CD14-positive monocyte (primary cell): ENCODE measurements around the gene SMG1. TPM values are rescaled to one million over a fixed set of nuclear protein-coding genes. Genes with fewer than 3 reads are reported as not detected.
A peak's percentile ranks its signal among the peaks of the same experiment; 100 is the strongest.
"Not testable (repeated sequence)": the region's sequence is repeated elsewhere in the genome, so short reads cannot be mapped to it uniquely, and the experiment has no call there.

ENCODE experiments used
- DNase-seq, 3 donors: peaks; one replicate each; pipeline ENCODE4 v3.0.0-alpha.2; 2011 to 2022
- H2AFZ ChIP-seq: 2 replicates; pipeline ENCODE4 v1.6.0; 2012; ENCODE audit warnings: mild to moderate bottlenecking, low read depth, low read length, inconsistent platforms; ENCODE audit not compliant: insufficient read depth, poor library complexity, severe bottlenecking
- H3K27ac ChIP-seq, 2 donors: 1 replicate in 1 of 2; 2 replicates in 1 of 2; pipeline ENCODE4 v1.5.1; 2012 to 2013; ENCODE audit warnings: low read length in 2 of 2, control low read depth in 1 of 2, inconsistent platforms in 1 of 2, low read depth in 1 of 2, mild to moderate bottlenecking in 1 of 2
- H3K27me3 ChIP-seq, 2 donors: one replicate each; pipeline versions ENCODE4 v1.6.0 to v1.6.1; 2011 to 2013; ENCODE audit warnings: low read length in 2 of 2; ENCODE audit not compliant: control insufficient read depth in 2 of 2, insufficient read depth in 2 of 2
- H3K36me3 ChIP-seq, 2 donors: replicated peaks in 1 of 2; 1 replicate in 1 of 2; 2 replicates in 1 of 2; pipeline versions ENCODE4 v1.5.1 to v1.6.1; 2012 to 2013; ENCODE audit warnings: low read length in 2 of 2, control low read depth in 1 of 2, inconsistent platforms in 1 of 2, mild to moderate bottlenecking in 1 of 2; ENCODE audit not compliant: insufficient read depth in 2 of 2, control insufficient read depth in 1 of 2
- H3K4me1 ChIP-seq, 2 donors: 1 replicate in 1 of 2; 2 replicates in 1 of 2; pipeline versions ENCODE4 v1.5.1 to v1.6.1; 2012 to 2013; ENCODE audit warnings: low read length in 2 of 2, control low read depth in 1 of 2, inconsistent platforms in 1 of 2, mild to moderate bottlenecking in 1 of 2, moderate library complexity in 1 of 2; ENCODE audit not compliant: insufficient read depth in 2 of 2, control insufficient read depth in 1 of 2
- H3K4me2 ChIP-seq: replicated peaks from 2 replicates; pipeline ENCODE3; 2012; ENCODE audit warnings: low read length, moderate library complexity, mild to moderate bottlenecking; ENCODE audit not compliant: poor library complexity, severe bottlenecking; ENCODE audit errors: extremely low read depth
- H3K4me3 ChIP-seq, 3 experiments: fragments of 200-600 bp in 1 of 3; sonication (generic) in 1 of 3; replicated peaks in 1 of 3; 1 replicate in 2 of 3; 2 replicates in 1 of 3; pipeline ENCODE4 v1.5.1; 2011 to 2013; ENCODE audit warnings: low read length in 3 of 3, mild to moderate bottlenecking in 3 of 3, control low read depth in 2 of 3, low read depth in 2 of 3, inconsistent platforms in 1 of 3, moderate library complexity in 1 of 3
- H3K79me2 ChIP-seq: 2 replicates; pipeline ENCODE4 v1.6.0; 2012; ENCODE audit warnings: mild to moderate bottlenecking, control low read depth, inconsistent platforms, low read length, moderate library complexity; ENCODE audit not compliant: insufficient read depth
- H3K9ac ChIP-seq: 2 replicates; pipeline ENCODE4 v1.6.0; 2017; ENCODE audit warnings: low read length, mild to moderate bottlenecking; ENCODE audit not compliant: insufficient read depth, poor library complexity, severe bottlenecking
- H3K9me3 ChIP-seq, 2 donors: replicated peaks in 1 of 2; 1 replicate in 1 of 2; 2 replicates in 1 of 2; pipeline versions ENCODE4 v1.5.1 to v1.6.1; 2012 to 2013; ENCODE audit warnings: low read length in 2 of 2, control low read depth in 1 of 2; ENCODE audit not compliant: control insufficient read depth in 1 of 2, insufficient read depth in 1 of 2
- H4K20me1 ChIP-seq: 2 replicates; pipeline ENCODE4 v1.6.0; 2012; ENCODE audit warnings: mild to moderate bottlenecking, low read length, control low read depth, moderate library complexity; ENCODE audit not compliant: insufficient read depth
- H3K27ac Mint-ChIP-seq, 7 donors: one replicate each; pipeline ENCODE4 v1.8.0; 2020; ENCODE audit warnings: mild to moderate bottlenecking in 7 of 7, mixed read lengths in 7 of 7, moderate library complexity in 6 of 7, inconsistent platforms in 2 of 7
- H3K27me3 Mint-ChIP-seq, 3 donors: one replicate each; pipeline ENCODE4 v1.8.0; 2021 to 2022; ENCODE audit warnings: low read depth in 3 of 3, mild to moderate bottlenecking in 3 of 3, mixed read lengths in 3 of 3, moderate library complexity in 3 of 3, inconsistent platforms in 1 of 3
- H3K36me3 Mint-ChIP-seq, 2 donors: one replicate each; pipeline ENCODE4 v1.8.0; 2020; ENCODE audit warnings: mixed read lengths in 2 of 2, inconsistent platforms in 1 of 2, mild to moderate bottlenecking in 1 of 2
- H3K4me1 Mint-ChIP-seq: one replicate; pipeline ENCODE4 v1.8.0; 2020; ENCODE audit warnings: mild to moderate bottlenecking, mixed read lengths
- H3K4me3 Mint-ChIP-seq, 2 donors: one replicate each; pipeline ENCODE4 v1.8.0; 2020; ENCODE audit warnings: mild to moderate bottlenecking in 2 of 2, mixed read lengths in 2 of 2, moderate library complexity in 1 of 2
- H3K9me3 Mint-ChIP-seq, 7 donors: one replicate each; pipeline ENCODE4 v1.8.0; 2020 to 2022; ENCODE audit warnings: mixed read lengths in 7 of 7, mild to moderate bottlenecking in 6 of 7, moderate library complexity in 6 of 7, inconsistent platforms in 2 of 7
- WGBS: methylation state at CpG from one replicate; pipeline ENCODE4 v1.1.5; 2013; ENCODE audit warnings: missing lambda C conversion rate; ENCODE audit not compliant: insufficient coverage; 5-methylcytosine and 5-hydroxymethylcytosine counted together
- intact Hi-C, 2 donors: fragments of 100-400 bp; cut with micrococcal nuclease; formaldehyde crosslinking; loops; one replicate each; pipeline versions ENCODE4 v1.15.0 to v1.15.1; 2023
- polyA plus RNA-seq, 3 donors: library from polyadenylated mRNA; depleted of rRNA in 1 of 3; unstranded in 2 of 3; stranded (reverse) in 1 of 3; fragments of 300-500 nt in 2 of 3; fragments of >200 nt in 1 of 3; fragmentation: Illumina TruSeq in 2 of 3; gene quantifications; 1 replicate in 2 of 3; 2 replicates in 1 of 3; pipeline ENCODE4 v1.2.3, GENCODE V29; 2012 to 2021

The SMG1 gene
- polyA plus RNA-seq, 3 donors: 2.4 to 31.8 (median 7.1) TPM

DNA sequence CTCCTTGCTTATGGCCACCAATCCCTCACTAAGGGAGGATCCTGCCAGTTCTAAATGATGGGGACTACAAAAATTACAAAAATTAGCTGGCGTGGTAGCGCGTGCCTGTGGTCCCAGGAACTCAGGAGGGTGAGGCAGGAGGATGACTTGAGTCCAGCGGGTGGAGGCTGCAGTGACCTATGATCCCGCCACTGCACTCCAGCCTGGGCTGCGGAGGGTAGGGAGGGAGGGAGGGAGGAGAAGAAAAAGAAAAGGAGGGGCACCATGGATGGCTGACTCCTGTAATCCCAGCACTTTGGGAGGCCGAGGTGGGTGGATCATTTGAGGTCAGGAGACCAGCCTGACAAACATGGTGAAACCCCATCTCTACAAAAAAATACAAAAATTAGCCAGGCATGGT is 1.9 kb upstream of the SMG1 start:
- H3K4me1 ChIP-seq: peaks cover 13 to 16% of the 10 kb centered on the region in 2 donors
- H3K36me3 ChIP-seq, H3K27me3 Mint-ChIP-seq, H3K27me3 ChIP-seq, H3K9me3 Mint-ChIP-seq, H3K27ac Mint-ChIP-seq, H3K9me3 ChIP-seq, H3K4me3 ChIP-seq, H3K4me2 ChIP-seq, H3K27ac ChIP-seq, H3K9ac ChIP-seq, H3K36me3 Mint-ChIP-seq, H2AFZ ChIP-seq, DNase-seq: not testable (repeated sequence)
- H3K4me1 Mint-ChIP-seq: peaks cover 24% of the 10 kb centered on the region
- H3K79me2 ChIP-seq: peaks cover 25% of the 10 kb centered on the region
- intact Hi-C loops: loop anchor here (5.0 to 10.0 kb wide), 2 partner anchors 126 to 627 kb away; partner anchors contain the start of genes ARL6IP1 (in 2 of the 2) and VPS35L (in 1 of the 2)
- 100% methylated on average over 2 of the region's 7 CpGs for WGBS
- peak overlapping the region in 1 of 2 donors; percentile 9 for H3K4me3 Mint-ChIP-seq
- H4K20me1 ChIP-seq: peaks cover 26% of the 10 kb centered on the region

DNA sequence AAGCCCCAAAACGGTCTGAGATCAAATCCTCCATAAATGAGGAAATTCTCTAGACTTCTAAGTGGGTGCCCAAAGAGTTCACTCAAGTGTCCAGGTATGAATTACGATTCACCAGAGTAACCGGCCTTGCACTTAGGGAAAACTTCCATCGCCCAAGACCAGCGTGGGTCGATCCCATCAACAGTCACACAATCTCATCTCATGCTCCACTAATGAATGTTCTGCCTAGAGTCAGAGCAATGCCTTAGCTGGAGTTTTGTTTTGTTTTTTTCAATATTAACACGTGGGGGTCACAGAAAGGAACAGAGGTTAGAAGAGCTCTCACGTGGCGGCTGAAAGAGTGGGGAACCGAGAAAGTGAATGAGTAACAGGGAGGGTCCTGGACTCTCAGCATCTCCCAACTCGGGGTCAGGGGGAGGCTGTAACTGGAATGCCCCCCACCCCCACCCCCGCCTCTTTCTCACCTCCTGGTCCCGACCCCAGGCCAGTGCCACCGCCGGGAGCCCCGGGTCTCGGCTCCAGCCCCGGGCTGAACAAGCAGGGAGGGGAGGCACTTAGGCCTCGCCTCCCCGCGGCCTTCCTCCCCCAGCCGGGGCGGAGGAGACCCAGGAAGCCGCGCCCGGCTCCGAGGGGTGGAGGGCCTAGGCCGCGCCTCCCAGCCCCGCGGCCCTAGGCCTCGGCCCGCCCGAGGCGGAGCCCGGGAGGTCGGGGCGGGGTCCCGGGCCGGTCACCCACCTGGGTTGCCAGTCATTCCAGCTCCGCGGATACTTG is 808 bp downstream of the SMG1 start:
- not testable (repeated sequence) for H3K36me3 ChIP-seq, H3K27me3 Mint-ChIP-seq, H3K27me3 ChIP-seq, H3K9me3 Mint-ChIP-seq, H3K9me3 ChIP-seq, H3K36me3 Mint-ChIP-seq
- H3K4me1 Mint-ChIP-seq: peaks cover 37% of the 10 kb centered on the region
- Histone ChIP-seq H2AFZ (peak overlapping the region; percentile 77), H3K9ac (peak overlapping the region; percentile 74), H3K4me2 (peak overlapping the region; percentile 58), H3K4me1 (peaks cover 13 to 16% of the 10 kb centered on the region in 2 donors), H4K20me1 (peaks cover 52% of the 10 kb centered on the region), H3K79me2 (peaks cover 51% of the 10 kb centered on the region), H3K4me3 (peak overlapping the region; percentile 69 to 91 (median 78)), H3K27ac (peak overlapping the region; percentile 80 to 89)
- intact Hi-C loops: loop anchor here (5.0 to 10.0 kb wide), 2 partner anchors 123 to 629 kb away; partner anchors contain the start of genes ARL6IP1 (in 2 of the 2) and VPS35L (in 1 of the 2)
- 0% methylated on average over 21 of the region's 42 CpGs for WGBS
- DNase-seq: peak; percentile 31 to 59 (median 44)
- peak overlapping the region; percentile 85 to 96 for H3K4me3 Mint-ChIP-seq
- peak overlapping the region; percentile 91 to 96 (median 94) for H3K27ac Mint-ChIP-seq

GRCh38 chr16:18923935-18924334 is 2.3 kb downstream of the SMG1 start:
- peaks cover 44% of the 10 kb centered on the region for H3K4me1 Mint-ChIP-seq

GRCh38 chr16:18923124-18923523 is 3.1 kb downstream of the SMG1 start:
- not testable (repeated sequence) for H3K9ac ChIP-seq, H3K4me3 ChIP-seq, H3K27ac ChIP-seq

More at GRCh38 chr16:18923935-18924334, 2.3 kb downstream of the SMG1 start:
- not testable (repeated sequence) for H3K36me3 ChIP-seq, DNase-seq, H3K27ac ChIP-seq, H3K27me3 ChIP-seq, H2AFZ ChIP-seq, H3K9ac ChIP-seq, H3K4me2 ChIP-seq, H3K9me3 ChIP-seq, H3K9me3 Mint-ChIP-seq, H3K27me3 Mint-ChIP-seq
- Histone ChIP-seq H3K4me1 (peaks cover 13 to 16% of the 10 kb centered on the region in 2 donors), H4K20me1 (peaks cover 66% of the 10 kb centered on the region), H3K79me2 (peaks cover 66% of the 10 kb centered on the region), H3K4me3 (peak overlapping the region in 1 of 3 experiments; percentile 11)
- peaks cover 0 to 10% of the 10 kb centered on the region in 2 donors for H3K36me3 Mint-ChIP-seq
- H3K27ac Mint-ChIP-seq: peak overlapping the region in 3 of 7 donors; percentile 33 to 77 (median 75)
- no CpG with 5 or more reads among the region's 5 CpGs for WGBS
- peak overlapping the region in 1 of 2 donors; percentile 69 for H3K4me3 Mint-ChIP-seq
- intact Hi-C loops: loop anchor here in 1 of 2 donors (10.0 kb wide), 1 partner anchor 631 kb away; the partner anchor contains the start of gene VPS35L

More at GRCh38 chr16:18923124-18923523, 3.1 kb downstream of the SMG1 start:
- H3K27me3 Mint-ChIP-seq, DNase-seq, H3K4me3 Mint-ChIP-seq, H3K27me3 ChIP-seq, H2AFZ ChIP-seq, H3K4me2 ChIP-seq, H3K9me3 ChIP-seq, H3K36me3 ChIP-seq, H3K9me3 Mint-ChIP-seq: not testable (repeated sequence)
- Histone ChIP-seq H4K20me1 (peaks cover 73% of the 10 kb centered on the region), H3K79me2 (peaks cover 74% of the 10 kb centered on the region), H3K4me1 (peaks cover 13 to 16% of the 10 kb centered on the region in 2 donors)
- Mint-ChIP-seq H3K4me1 (peaks cover 48% of the 10 kb centered on the region), H3K27ac (peak overlapping the region in 4 of 7 donors; percentile 18 to 87 (median 67)), H3K36me3 (peaks cover 0 to 10% of the 10 kb centered on the region in 2 donors)
- 89% methylated on average over 4 of the region's 8 CpGs for WGBS
- intact Hi-C loops: loop anchor here in 1 of 2 donors (10.0 kb wide), 1 partner anchor 632 kb away; the partner anchor contains the start of gene VPS35L
